Karpas-422 (cell line): ENCODE results near the gene RTN4. TPM values are rescaled to one million over a fixed set of nuclear protein-coding genes. Genes with fewer than 3 reads are reported as not detected.
"Not testable (repeated sequence)": the region's sequence is repeated elsewhere in the genome, so short reads cannot be mapped to it uniquely, and the experiment has no call there.

Source experiments
- DNase-seq: peaks from one replicate; pipeline ENCODE4 v3.0.0-alpha.2; 2015
- H2AFZ ChIP-seq: fragments of 200-600 bp; sonication (generic); 2 replicates; pipeline ENCODE4 v1.6.1; 2014; ENCODE audit warnings: antibody characterized with exemption, low read length, mixed read lengths
- H3K27ac ChIP-seq: fragments of 200-600 bp; sonication (generic); 2 replicates; pipeline ENCODE4 v1.5.1; 2014; ENCODE audit warnings: mild to moderate bottlenecking, low read length, moderate library complexity
- H3K27me3 ChIP-seq: fragments of 200-600 bp; sonication (generic); 2 replicates; pipeline ENCODE4 v1.6.1; 2014; ENCODE audit warnings: low read length, mixed read lengths
- H3K36me3 ChIP-seq: fragments of 200-600 bp; sonication (generic); 2 replicates; pipeline ENCODE4 v1.6.1; 2014; ENCODE audit warnings: low read length, mixed read lengths; ENCODE audit not compliant: insufficient read depth
- H3K4me1 ChIP-seq: fragments of 200-600 bp; sonication (generic); 2 replicates; pipeline ENCODE4 v1.6.1; 2014; ENCODE audit warnings: mild to moderate bottlenecking, low read length, mixed read lengths
- H3K4me2 ChIP-seq: fragments of 200-600 bp; sonication (generic); 2 replicates; pipeline ENCODE4 v1.6.1; 2014; ENCODE audit warnings: low read length, low read depth, mild to moderate bottlenecking; ENCODE audit not compliant: poor library complexity, severe bottlenecking
- H3K4me3 ChIP-seq: fragments of 200-600 bp; sonication (generic); 2 replicates; pipeline ENCODE4 v1.5.1; 2014; ENCODE audit warnings: mild to moderate bottlenecking, antibody characterized with exemption, low read length, mixed read lengths
- H3K79me2 ChIP-seq: fragments of 200-600 bp; sonication (generic); 2 replicates; pipeline ENCODE4 v1.6.1; 2014; ENCODE audit warnings: mild to moderate bottlenecking, low read length, mixed read lengths
- H3K9ac ChIP-seq: fragments of 200-600 bp; sonication (generic); 2 replicates; pipeline ENCODE4 v1.6.0; 2014; ENCODE audit warnings: low read length
- H3K9me2 ChIP-seq: fragments of 200-600 bp; sonication (generic), shearing (Covaris generic); replicated peaks from 2 replicates; pipeline ENCODE4 v1.6.0; 2014; ENCODE audit warnings: mild to moderate bottlenecking, low read length, moderate library complexity; ENCODE audit not compliant: insufficient read depth
- H3K9me3 ChIP-seq: fragments of 300-700, 200-600 bp; sonication (generic); 2 replicates; pipeline ENCODE4 v1.6.1; 2014; ENCODE audit warnings: low read length, mixed read lengths
- H4K20me1 ChIP-seq: fragments of 200-600 bp; sonication (generic); 2 replicates; pipeline ENCODE4 v1.6.1; 2014; ENCODE audit warnings: mild to moderate bottlenecking, antibody characterized with exemption, low read length, low read depth; ENCODE audit not compliant: insufficient read depth
- total RNA-seq: library from RNA; depleted of rRNA; stranded (reverse); fragments of >200 nt; shearing (Covaris generic); gene quantifications from 2 replicates; pipeline ENCODE4 v1.2.3, GENCODE V29; 2014; ENCODE audit warnings: low replicate concordance

RTN4 gene
- total RNA-seq, 1 experiment from 2014 or later, result 109 TPM

DNA sequence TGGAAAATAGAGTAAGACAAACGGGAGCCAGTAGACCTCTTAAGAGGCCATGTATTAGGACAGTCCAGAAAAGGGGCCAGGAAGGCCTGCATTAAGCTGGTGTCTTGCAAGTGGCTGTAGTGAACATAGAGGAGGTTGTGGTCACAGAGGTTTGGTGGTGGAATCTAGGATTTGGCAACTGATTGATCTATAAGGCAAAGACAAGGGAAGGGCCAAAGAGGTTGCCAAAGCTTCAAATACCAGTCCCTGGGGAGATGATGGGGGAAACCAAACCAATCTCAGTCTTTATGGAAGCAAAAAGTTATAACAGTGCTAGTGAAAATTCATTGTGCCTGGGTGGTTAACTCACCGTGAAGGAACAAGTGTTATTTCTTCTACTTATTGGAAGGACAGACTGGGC is 28.7 kb upstream of the RTN4 start:
- Histone ChIP-seq H3K4me2 (no peak overlapping the region), H3K4me3 (no peak overlapping the region), H3K36me3 (no peaks in the 10 kb centered on the region), H4K20me1 (no peaks in the 10 kb centered on the region), H3K4me1 (peaks cover 3% of the 10 kb centered on the region; the same call in 1 of the 2 replicates), H3K27me3 (no peaks in the 10 kb centered on the region), H3K27ac (no peak overlapping the region), H2AFZ (no peak overlapping the region), H3K9me3 (no peaks in the 10 kb centered on the region), H3K9me2 (no peaks in the 10 kb centered on the region), H3K79me2 (no peaks in the 10 kb centered on the region), H3K9ac (no peak overlapping the region)
- no peak for DNase-seq

DNA sequence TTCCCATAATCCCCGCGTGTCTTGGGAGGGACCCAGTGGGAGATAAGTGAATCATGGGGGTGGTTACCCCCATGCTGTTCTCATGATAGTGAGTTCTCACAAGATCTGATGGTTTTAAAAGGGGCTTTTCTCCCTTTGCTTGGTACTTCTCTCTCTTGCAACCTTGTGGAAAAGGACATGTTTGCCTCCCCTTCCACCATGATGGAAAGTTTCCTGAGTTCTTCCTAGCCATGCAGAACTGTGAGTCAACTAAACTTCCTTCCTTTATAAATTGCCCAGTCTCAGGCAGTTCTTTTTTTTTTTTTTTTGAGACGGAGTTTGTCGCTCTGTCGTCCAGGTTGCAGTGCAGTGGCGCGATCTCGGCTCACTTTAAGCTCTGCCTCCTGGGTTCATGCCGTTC is 26.5 kb upstream of the RTN4 start:
- H4K20me1 ChIP-seq, result no peaks in the 10 kb centered on the region
- DNase-seq, result no peak
- H3K9me2 ChIP-seq, result no peaks in the 10 kb centered on the region
- H3K4me2 ChIP-seq, result no peak overlapping the region
- H3K27me3 ChIP-seq, result no peaks in the 10 kb centered on the region
- no peak overlapping the region for H3K9ac ChIP-seq
- H3K79me2 ChIP-seq, result no peaks in the 10 kb centered on the region
- no peak overlapping the region for H2AFZ ChIP-seq
- no peak overlapping the region for H3K27ac ChIP-seq
- no peak overlapping the region for H3K4me3 ChIP-seq
- peaks cover 8% of the 10 kb centered on the region; the same call in 1 of the 2 replicates for H3K4me1 ChIP-seq
- no peaks in the 10 kb centered on the region for H3K9me3 ChIP-seq
- H3K36me3 ChIP-seq, result no peaks in the 10 kb centered on the region

DNA sequence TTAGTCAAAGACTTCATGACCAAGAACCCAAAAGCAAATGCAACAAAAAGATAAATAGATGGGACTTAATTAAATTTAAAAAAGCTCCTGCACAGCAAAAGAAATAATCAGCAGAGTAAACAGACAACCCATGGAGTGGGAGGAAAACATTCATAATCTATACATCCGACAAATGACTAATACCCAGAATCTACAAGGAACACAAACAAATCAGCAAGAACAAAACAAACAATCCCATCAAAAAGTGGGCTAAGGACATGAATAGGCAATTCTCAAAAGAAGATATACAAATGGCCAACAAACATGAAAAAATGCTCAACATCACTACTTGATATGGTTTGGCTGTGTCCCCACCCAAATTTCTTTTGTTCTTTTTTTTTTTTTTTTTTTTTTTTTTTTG is 25.8 kb upstream of the RTN4 start:
- not testable (repeated sequence) for H4K20me1 ChIP-seq, H3K4me2 ChIP-seq, H3K4me3 ChIP-seq

DNA sequence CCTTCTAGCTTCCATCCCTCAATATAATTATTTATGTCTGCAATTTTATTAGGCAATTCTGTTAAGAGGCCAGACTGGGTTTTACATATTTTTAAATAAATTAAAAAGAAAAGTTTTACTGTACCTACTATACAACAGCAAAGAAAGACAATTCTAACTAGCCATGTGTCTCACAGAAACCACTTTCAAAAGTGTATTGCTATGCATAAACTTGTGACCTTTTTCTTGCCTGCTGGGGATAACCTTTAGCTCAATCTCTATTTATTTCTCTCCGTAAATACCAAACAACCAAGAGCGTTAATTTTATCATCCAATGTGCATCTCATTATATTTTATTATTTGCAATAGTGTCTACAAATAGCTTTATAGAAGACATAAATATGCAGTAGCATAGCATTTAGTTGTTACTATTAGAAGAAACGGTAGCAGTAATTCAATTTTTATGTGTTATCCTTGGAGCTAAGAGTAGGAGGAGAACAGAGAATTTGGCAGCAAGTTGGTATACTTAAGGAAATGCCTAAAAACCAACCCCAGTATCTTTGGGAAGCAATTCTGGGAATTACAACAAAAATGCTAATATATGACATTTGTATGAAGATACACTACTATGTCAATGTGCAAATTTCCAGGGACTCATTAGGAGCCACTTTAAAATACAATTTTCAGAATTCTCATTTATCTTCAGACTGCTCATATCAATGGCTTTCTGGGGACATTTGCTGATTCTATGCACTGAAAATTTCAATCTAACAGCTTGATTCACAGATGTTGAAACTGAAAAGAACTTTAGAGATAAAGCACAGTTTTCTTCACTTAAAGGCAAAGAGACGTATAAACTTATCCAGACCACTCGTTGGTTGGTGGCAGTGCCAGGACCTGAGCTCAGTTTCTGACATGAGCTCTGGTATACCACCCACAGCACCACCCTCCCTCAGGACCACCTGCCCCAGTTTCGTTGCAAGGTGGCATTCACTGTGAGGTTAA is 23.0 kb upstream of the RTN4 start:
- Histone ChIP-seq H4K20me1 (no peaks in the 10 kb centered on the region), H3K4me2 (peak overlapping the region; percentile 13), H2AFZ (no peak overlapping the region), H3K27ac (no peak overlapping the region), H3K9me2 (no peaks in the 10 kb centered on the region), H3K9ac (no peak overlapping the region), H3K4me3 (no peak overlapping the region), H3K27me3 (no peaks in the 10 kb centered on the region), H3K4me1 (peaks cover 5% of the 10 kb centered on the region; the same call in 1 of the 2 replicates), H3K79me2 (no peaks in the 10 kb centered on the region), H3K36me3 (no peaks in the 10 kb centered on the region), H3K9me3 (no peaks in the 10 kb centered on the region)
- DNase-seq, result no peak

More for the DNA sequence above, 25.8 kb upstream of the RTN4 start:
- H3K27ac ChIP-seq, H3K4me1 ChIP-seq, H3K9me3 ChIP-seq, H2AFZ ChIP-seq, H3K36me3 ChIP-seq, DNase-seq, H3K9ac ChIP-seq, H3K9me2 ChIP-seq, H3K79me2 ChIP-seq, H3K27me3 ChIP-seq: not testable (repeated sequence)

DNA sequence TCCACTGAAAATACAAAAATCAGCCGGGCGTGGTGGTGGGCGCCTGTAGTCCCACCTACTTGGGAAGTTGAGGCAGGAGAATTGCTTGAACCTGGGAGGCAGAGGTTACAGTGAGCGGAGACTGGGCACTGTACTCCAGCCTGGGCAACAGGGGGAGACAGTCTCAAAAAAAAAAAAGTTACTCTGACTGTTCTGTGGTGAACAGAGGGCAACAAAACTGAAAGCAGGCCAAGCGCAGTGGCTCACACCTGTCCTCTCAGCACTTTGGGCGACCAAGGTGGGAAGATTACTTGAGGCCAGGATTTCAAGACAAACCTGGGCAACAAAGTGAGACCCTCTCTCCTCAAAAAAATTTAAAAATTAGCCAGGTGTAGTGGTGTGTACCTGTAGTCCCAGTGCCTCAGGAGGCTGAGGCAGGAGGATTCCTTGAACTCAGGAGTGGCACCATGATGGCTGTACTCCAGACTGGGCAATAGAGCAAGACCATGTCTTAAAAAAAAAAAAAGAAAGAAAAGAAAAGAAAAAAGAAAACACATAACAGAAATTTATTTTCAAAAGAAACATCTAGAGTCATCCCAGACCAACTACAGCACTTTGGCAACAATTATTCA is 13.6 kb upstream of the RTN4 start:
- Histone ChIP-seq H3K36me3 (no peaks in the 10 kb centered on the region), H3K4me1 (peaks cover 5% of the 10 kb centered on the region), H2AFZ (no peak overlapping the region), H3K9me2 (no peaks in the 10 kb centered on the region), H3K9ac (no peak overlapping the region), H4K20me1 (no peaks in the 10 kb centered on the region), H3K27ac (no peak overlapping the region), H3K27me3 (no peaks in the 10 kb centered on the region), H3K79me2 (no peaks in the 10 kb centered on the region), H3K4me2 (no peak overlapping the region), H3K4me3 (no peak overlapping the region), H3K9me3 (no peaks in the 10 kb centered on the region)
- DNase-seq, result peak; percentile 59

DNA sequence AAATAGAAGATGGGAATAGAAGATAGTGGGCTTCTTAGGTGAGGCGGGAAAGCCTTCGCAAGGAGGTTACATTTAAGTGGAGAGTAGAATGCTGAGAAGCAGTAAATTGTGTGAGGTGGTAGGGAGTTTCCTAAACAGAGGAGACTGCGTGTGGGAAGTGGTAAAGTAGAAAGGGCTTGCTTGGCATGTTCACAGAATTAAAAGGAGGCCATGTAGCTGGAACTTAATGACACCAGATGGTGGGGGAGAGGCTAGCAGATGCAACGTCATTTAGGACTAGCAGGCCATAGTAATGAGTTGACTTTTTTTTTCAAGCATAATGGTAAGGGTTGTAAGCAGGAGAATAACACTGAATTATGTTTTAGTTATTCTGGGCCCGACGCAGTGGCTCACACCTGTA is 13.0 kb upstream of the RTN4 start:
- H3K4me2 ChIP-seq, result no peak overlapping the region
- no peaks in the 10 kb centered on the region for H3K9me3 ChIP-seq
- no peak overlapping the region for H3K4me3 ChIP-seq
- H2AFZ ChIP-seq, result no peak overlapping the region
- H3K9ac ChIP-seq, result no peak overlapping the region
- H3K36me3 ChIP-seq, result no peaks in the 10 kb centered on the region
- no peak for DNase-seq
- no peaks in the 10 kb centered on the region for H3K79me2 ChIP-seq
- no peak overlapping the region for H3K27ac ChIP-seq
- H3K4me1 ChIP-seq, result peaks cover 5% of the 10 kb centered on the region
- H3K27me3 ChIP-seq, result no peaks in the 10 kb centered on the region
- H3K9me2 ChIP-seq, result no peaks in the 10 kb centered on the region
- no peaks in the 10 kb centered on the region for H4K20me1 ChIP-seq

DNA sequence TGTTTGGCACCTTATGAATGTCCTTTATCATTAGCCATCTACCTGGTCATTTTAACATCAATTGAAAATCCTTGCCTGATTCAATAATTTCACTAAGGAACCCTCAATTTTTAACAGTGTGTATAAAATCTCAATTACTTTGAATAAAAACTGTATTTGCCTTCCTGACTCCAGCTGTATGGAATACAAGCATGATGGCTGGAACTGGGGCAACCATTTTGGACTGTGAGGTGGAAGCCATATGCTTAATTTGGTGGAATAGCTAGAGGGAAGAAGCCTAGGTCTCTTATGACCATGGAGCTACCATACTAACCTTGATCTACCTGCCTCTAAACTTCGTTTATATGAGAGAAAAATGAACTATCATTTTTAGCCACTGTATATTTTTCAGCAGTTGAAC is 12.5 kb upstream of the RTN4 start:
- no peaks in the 10 kb centered on the region for H3K79me2 ChIP-seq
- H3K27ac ChIP-seq, result no peak overlapping the region
- no peaks in the 10 kb centered on the region for H3K9me2 ChIP-seq
- no peak for DNase-seq
- H4K20me1 ChIP-seq, result no peaks in the 10 kb centered on the region
- H3K4me1 ChIP-seq, result peaks cover 5% of the 10 kb centered on the region
- H3K27me3 ChIP-seq, result no peaks in the 10 kb centered on the region
- H2AFZ ChIP-seq, result no peak overlapping the region
- no peak overlapping the region for H3K4me3 ChIP-seq
- H3K4me2 ChIP-seq, result no peak overlapping the region
- no peaks in the 10 kb centered on the region for H3K9me3 ChIP-seq
- H3K36me3 ChIP-seq, result no peaks in the 10 kb centered on the region
- no peak overlapping the region for H3K9ac ChIP-seq

DNA sequence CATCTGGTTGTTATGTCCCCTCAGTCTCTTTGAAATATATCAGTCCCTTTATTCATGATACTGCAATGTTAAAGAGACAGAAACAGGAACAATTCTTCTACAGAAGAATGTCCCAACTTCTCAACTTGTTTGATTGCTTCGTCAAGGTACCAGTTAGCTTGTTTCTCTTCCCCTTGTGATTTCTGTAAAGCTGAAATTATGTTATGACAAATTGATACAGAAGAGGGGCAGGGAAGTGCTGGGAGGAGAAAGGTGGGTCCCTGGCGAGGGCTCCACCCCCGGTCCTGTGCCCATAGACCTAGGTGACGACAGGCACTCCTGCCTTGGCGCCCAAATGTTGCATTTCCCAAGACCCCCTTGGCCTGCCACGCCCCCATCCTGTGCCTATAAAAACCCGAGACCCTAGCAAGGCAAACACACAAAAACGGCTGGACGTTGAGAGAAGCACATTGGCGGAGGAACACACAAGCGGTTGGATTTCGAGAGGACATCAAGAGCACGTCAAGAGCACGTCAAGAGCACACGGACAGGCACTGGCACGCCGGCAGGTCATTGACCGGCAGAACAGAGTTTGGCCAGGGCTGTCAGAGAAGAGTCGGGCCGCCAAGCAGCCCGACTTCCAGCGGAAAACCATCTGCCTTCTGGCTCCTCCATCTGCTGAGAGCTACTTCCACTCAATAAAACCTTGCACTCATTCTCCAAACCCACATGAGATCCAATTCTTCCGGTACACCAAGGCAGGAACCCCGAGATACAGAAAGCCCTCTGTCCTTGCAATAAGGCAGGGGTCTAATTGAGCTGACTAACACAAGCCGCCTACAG is 11.5 kb upstream of the RTN4 start:
- no peaks in the 10 kb centered on the region for H4K20me1 ChIP-seq

More for the DNA sequence above, 11.5 kb upstream of the RTN4 start:
- H3K4me1 ChIP-seq, result peaks cover 5% of the 10 kb centered on the region
- no peaks in the 10 kb centered on the region for H3K36me3 ChIP-seq
- H3K9me2 ChIP-seq, result no peaks in the 10 kb centered on the region
- H3K79me2 ChIP-seq, result no peaks in the 10 kb centered on the region
- H3K27ac ChIP-seq, result no peak overlapping the region
- no peak for DNase-seq
- no peak overlapping the region for H3K9ac ChIP-seq
- no peaks in the 10 kb centered on the region for H3K9me3 ChIP-seq
- no peak overlapping the region for H2AFZ ChIP-seq
- H3K27me3 ChIP-seq, result no peaks in the 10 kb centered on the region
- H3K4me2 ChIP-seq, result no peak overlapping the region
- H3K4me3 ChIP-seq, result no peak overlapping the region
